H1 (cell line): Measurements from ENCODE around the gene WDR43. TPM values are rescaled to one million over a fixed set of nuclear protein-coding genes. Genes with fewer than 3 reads are reported as not detected.

Experiments
- CHD1 ChIP-seq: IDR thresholded peaks from 2 replicates; pipeline ENCODE4 v1.6.1; 2012; ENCODE audit warnings: low read depth, low read length, improper control_type of control experiment
- polyA plus RNA-seq, 7 experiments: library from polyadenylated mRNA; depleted of rRNA in 3 of 7; stranded (reverse) in 5 of 7; unstranded in 2 of 7; fragments of >200 nt in 5 of 7; fragments of 200-250 nt in 2 of 7; gene quantifications; 1 replicate in 5 of 7; 2 replicates in 1 of 7; 4 replicates in 1 of 7; pipeline versions ENCODE4 v1.2.1 to v1.2.3, GENCODE V29; 2011 to 2013; ENCODE audit warnings: missing spikeins in 2 of 7, mixed read lengths in 2 of 7
- total RNA-seq: library from RNA; stranded (reverse); fragmentation: NEBNext Ultra II Directional; extraction: Animal tissue kit (Norgen Biotek cat#: 25700); gene quantifications from 2 replicates; pipeline ENCODE4 v1.2.1, GENCODE V29; 2021

The WDR43 gene
- total and polyA plus RNA-seq, 2 of the 8 experiments (the other 6 are each of a cell fraction or from before 2014, with no cell fraction given), result 57.8 to 142 TPM

DNA sequence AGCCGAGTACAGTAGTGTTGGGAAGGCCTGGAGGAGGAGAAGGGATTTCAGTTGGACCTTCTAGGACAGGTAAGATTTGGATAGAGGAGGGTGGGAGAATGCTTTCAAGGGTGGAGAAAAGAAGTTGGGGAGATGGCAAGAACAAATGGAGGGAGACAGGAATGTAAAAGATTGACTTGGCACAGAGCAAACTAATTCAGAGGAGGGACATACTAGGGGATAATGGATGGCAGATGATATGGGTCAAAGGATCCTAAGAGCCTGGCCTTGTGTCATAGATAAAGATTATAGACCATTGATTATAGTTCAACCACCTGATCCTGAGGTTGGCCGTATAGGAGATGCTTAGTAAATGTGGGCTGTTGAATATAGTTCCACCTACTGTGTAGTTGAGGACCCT lies 12.4 kb downstream of the WDR43 start (continued):
- TF ChIP-seq CHD1, result no peak
- TF ChIP-seq, all 59 proteins: peak for 2
